CD4-positive, alpha-beta T cell treated with Interleukin-15 for 4 hours (primary cell): ENCODE data around the gene NAV2.

Experiments
- DNase-seq: peaks from one replicate; pipeline ENCODE4 v3.0.0-alpha.2; 2020; ENCODE audit warnings: low spot score

Gene NAV2

DNA sequence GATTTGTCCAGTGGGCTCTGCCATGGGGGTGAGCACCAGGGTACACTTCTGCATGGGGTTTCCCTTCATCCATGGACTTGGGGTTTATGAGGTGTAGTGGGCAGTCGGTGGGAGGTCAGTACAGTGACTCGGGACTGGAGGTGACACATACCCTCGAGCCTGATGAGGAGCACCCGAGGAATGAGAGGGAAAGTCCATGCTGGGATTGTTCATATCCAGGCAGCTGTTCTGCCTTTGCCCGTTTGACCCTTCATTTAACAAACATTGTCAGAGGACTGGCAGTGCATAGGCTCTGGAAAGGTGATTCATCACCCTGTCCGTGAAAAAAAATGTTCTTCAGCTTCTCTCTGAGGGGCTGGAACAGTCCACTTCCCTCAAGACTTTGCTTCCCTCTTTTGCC is 2.7 kb downstream of the NAV2 start:
- no peak for DNase-seq

- DNase-seq, result no peak
Observed at GRCh38 chr11:19718051-19718450, 5.4 kb downstream of the NAV2 start.

GRCh38 chr11:19718951-19719350 is 6.3 kb downstream of the NAV2 start:
- no peak for DNase-seq

DNA sequence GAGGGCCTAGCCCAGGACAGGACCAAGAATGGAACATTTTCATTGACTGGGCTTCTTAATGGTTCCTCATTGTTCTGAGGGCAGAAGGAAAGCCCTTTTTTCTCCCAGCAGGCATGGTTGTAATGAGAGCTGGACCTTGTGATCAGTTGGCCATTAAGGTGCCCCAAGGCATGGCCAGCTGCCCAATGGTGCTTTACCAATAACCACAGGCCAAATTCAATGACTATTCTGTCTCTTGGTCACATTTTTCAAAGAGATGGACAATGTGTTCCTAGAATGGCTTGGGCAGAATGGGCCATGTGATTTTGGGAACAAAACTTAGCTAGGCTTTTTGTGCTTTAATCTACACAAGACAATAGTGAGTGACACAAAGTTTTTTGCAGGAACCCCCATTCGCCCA is 7.3 kb downstream of the NAV2 start:
- DNase-seq, result no peak

- DNase-seq, result no peak
Observed at GRCh38 chr11:19721176-19721575, 8.5 kb downstream of the NAV2 start.

GRCh38 chr11:19722702-19723101 is 10.1 kb downstream of the NAV2 start:
- DNase-seq, result no peak

DNA sequence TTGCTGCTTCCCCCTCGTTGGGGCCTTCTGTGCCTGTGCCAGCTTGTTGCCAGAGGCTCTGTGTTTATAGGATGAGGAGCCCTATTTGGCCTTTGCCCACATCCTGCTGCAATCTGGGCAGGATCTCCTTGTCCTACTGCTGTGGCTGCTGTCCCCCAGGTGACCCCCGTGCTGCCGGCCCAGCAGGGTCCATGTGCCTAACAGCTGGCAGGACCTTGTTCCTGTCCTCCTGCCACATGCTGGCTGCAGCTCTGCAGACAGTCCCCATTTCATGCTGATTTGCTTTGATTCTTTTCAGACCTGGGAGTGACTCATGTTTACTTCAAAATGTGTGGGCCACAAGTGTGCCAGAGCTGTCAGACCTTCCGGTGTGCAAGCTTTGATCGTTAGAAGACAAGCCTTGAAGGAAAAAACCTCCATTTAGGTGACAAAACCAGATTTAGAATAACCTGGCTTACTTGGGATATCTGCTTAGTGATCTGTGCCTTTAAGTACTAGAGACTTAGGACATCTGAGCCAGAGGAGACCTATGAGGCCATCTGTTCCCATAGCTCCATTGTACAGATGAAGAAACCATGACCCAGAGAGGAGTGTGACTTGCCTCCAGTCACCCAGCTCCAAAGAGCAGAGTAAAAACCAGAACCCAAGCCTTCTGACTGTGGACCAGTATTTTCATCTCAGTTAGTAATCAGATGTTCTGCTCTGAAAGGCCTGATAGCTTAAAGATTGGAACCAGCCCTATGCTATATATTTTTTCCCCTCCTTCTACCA is 11.1 kb downstream of the NAV2 start:
- DNase-seq, result peak; percentile 63

- no peak for DNase-seq
Observed at GRCh38 chr11:19724765-19725164, 12.1 kb downstream of the NAV2 start.

GRCh38 chr11:19725379-19726079 is 12.9 kb downstream of the NAV2 start:
- no peak for DNase-seq

- DNase-seq, result no peak
Observed at GRCh38 chr11:19727246-19727645, 14.6 kb downstream of the NAV2 start.

GRCh38 chr11:19728436-19728835 is 15.8 kb downstream of the NAV2 start:
- no peak for DNase-seq

- no peak for DNase-seq
Observed at GRCh38 chr11:19729141-19729540, 16.5 kb downstream of the NAV2 start.

DNA sequence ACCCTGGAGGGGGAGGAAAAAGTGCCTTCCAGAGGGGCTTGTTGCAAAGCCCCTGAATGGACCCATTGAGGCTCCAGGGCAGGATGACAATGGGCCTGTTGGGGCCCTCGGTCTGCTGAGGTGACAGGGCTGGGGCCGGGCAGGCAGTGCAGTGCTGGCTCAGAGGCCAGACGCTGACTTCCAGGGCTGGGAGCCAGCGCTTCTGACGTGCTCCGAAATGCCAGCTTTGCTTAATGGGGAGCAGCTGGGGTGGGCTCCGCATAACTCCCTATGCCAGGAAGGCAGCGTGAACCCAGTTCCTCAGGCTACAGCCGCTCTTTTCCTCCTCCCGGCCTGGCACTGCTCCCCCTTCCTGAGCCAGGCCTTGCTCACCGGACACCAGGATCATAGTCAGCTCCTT is 17.7 kb downstream of the NAV2 start:
- DNase-seq, result no peak

DNA sequence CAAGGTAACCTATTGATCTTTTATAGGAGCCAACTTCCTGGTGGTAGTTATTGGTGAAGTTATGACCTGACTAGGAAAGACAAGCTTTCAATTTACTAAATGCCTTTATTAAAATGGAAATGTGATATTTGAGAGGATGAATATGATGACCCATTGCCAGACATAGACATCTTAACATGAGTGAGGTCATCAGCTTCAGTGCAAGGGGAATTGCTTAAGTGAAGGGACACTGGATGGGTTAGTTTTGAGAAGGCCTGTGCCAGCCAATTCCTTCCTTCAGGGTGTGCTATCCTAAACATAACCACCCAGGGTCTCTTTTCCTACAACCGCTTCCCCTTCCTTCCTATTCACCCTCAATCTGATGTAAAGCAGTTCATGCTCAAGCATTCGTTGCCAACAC is 21.5 kb downstream of the NAV2 start:
- no peak for DNase-seq

GRCh38 chr11:19735157-19735908 is 22.7 kb downstream of the NAV2 start:
- no peak for DNase-seq

GRCh38 chr11:19735909-19736498 is 23.4 kb downstream of the NAV2 start:
- DNase-seq, result no peak

- no peak for DNase-seq
Observed at GRCh38 chr11:19736831-19737230, 24.2 kb downstream of the NAV2 start.

DNA sequence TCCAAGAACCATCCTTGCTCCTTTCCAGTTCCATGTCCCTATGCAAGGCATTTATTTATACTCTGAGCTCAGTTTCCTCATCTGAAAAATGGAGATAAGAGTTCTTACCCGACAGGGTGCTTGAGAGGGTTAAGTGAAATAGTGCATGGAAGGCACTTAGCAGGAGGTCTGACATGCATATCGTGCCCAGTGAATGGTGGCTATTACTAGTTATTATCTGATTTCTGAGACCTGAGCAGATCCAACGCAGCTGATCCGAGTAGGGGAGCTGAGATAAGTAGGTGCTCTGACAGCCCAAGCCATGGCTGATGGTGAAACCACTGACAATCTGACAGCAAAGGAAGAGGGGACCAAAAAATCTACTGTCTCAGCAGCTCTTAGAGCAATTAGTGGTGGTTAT is 24.9 kb downstream of the NAV2 start:
- no peak for DNase-seq

DNA sequence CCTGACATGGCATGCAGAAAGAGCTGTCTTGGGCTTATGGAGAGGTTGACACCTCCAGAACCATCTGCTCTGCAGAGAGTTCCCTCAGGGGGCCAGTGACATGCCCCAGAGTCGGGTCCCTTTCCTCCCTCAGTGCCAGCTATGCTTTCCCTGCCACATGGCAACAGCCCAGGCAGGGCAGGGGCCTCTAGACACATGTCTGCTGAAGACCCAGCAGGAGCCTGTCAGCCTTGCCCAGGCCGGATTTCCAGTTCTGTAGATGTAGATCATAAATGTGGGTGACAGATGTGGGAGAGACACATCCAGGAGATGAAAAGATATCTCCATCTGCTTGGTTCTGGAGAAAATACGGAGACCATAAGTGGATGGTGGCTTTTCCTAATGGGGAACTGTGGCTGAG is 25.5 kb downstream of the NAV2 start:
- no peak for DNase-seq

- DNase-seq, result no peak
Observed at GRCh38 chr11:19739872-19740271, 27.2 kb downstream of the NAV2 start.

DNA sequence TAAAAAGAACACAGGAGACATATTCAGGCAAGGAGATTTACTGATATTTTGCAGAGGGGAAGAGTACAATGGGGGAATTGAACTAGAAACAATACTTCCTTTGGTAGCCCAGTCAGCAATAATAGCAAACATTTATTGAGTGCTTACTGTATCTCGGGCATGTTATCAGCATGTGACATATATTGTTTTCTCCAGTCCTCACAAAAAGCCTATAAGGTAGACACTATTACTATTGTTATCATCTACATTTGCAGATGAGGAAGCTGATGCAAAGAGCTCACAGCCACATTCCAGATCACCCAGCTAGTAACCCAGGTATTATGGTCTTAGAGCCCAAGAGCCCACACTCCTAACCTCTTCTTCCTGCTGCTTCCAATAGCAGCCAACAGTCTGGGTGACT is 27.9 kb downstream of the NAV2 start:
- no peak for DNase-seq

- peak; percentile 66 for DNase-seq
Observed at GRCh38 chr11:19742588-19743292, 30.1 kb downstream of the NAV2 start.
